Dedifferentiated amniotic fluid mesenchymal stem cell (primary cell): ENCODE results near the gene PRCC.

Experiments
- DNase-seq: peaks from one replicate; pipeline ENCODE4 v3.0.0-alpha.2; 2016; ENCODE audit errors: extremely low spot score

PRCC gene

GRCh38 chr1:156841295-156841855 lies 74.0 kb downstream of the PRCC start:
- DNase-seq, result no peak

- DNase-seq, result no peak
Observed at GRCh38 chr1:156842618-156843300, 75.4 kb downstream of the PRCC start.

GRCh38 chr1:156844102-156844501 lies 76.8 kb downstream of the PRCC start:
- DNase-seq, result no peak

GRCh38 chr1:156844638-156845037 lies 77.3 kb downstream of the PRCC start:
- DNase-seq, result no peak

GRCh38 chr1:156845055-156845952 lies 78.0 kb downstream of the PRCC start:
- DNase-seq, result no peak

- no peak for DNase-seq
Observed at GRCh38 chr1:156845953-156846545, 78.7 kb downstream of the PRCC start.

GRCh38 chr1:156846643-156847042 lies 79.3 kb downstream of the PRCC start:
- DNase-seq, result no peak

GRCh38 chr1:156847591-156848460 lies 80.5 kb downstream of the PRCC start:
- DNase-seq, result no peak

GRCh38 chr1:156848461-156849150 lies 81.3 kb downstream of the PRCC start:
- DNase-seq, result no peak

GRCh38 chr1:156849151-156849496 lies 81.8 kb downstream of the PRCC start:
- DNase-seq, result no peak
